Neutrophil (primary cell): ENCODE measurements around the gene PEX5.

ENCODE experiments used
- H3K27ac ChIP-seq: fragments of 200-600 bp; sonication (generic); 2 replicates; pipeline ENCODE4 v1.5.1; 2016; ENCODE audit warnings: mild to moderate bottlenecking, moderate library complexity
- H3K27me3 ChIP-seq: fragments of 200-600 bp; sonication (generic); 2 replicates; pipeline ENCODE4 v1.6.0; 2016; ENCODE audit warnings: mild to moderate bottlenecking
- H3K36me3 ChIP-seq: fragments of 200-600 bp; sonication (generic); 2 replicates; pipeline ENCODE4 v1.5.1; 2017
- H3K4me1 ChIP-seq, 2 experiments: fragments of 200-600 bp in 1 of 2; sonication (generic) in 1 of 2; 1 replicate in 1 of 2; 2 replicates in 1 of 2; pipeline versions ENCODE4 v1.5.1 to v1.6.1; 2013 to 2016; ENCODE audit warnings: low read depth in 1 of 2, low read length in 1 of 2, mild to moderate bottlenecking in 1 of 2, moderate library complexity in 1 of 2; ENCODE audit not compliant: control insufficient read depth in 1 of 2, insufficient read depth in 1 of 2
- H3K4me3 ChIP-seq, 2 experiments: fragments of 200-600 bp in 1 of 2; sonication (generic) in 1 of 2; 1 replicate in 1 of 2; 2 replicates in 1 of 2; pipeline ENCODE4 v1.5.1; 2013 to 2016; ENCODE audit warnings: low read depth in 1 of 2, low read length in 1 of 2, mild to moderate bottlenecking in 1 of 2, moderate library complexity in 1 of 2
- H3K9me3 ChIP-seq: fragments of 200-600 bp; sonication (generic); 2 replicates; pipeline ENCODE4 v1.5.1; 2016
- TF ChIP-seq, protein P1 (sequence below): fragments of 200-600 bp; sonication (generic); IDR thresholded peaks from 2 replicates; pipeline ENCODE4 v1.5.1; 2016; ENCODE audit warnings: antibody characterized with exemption

PEX5 gene

DNA sequence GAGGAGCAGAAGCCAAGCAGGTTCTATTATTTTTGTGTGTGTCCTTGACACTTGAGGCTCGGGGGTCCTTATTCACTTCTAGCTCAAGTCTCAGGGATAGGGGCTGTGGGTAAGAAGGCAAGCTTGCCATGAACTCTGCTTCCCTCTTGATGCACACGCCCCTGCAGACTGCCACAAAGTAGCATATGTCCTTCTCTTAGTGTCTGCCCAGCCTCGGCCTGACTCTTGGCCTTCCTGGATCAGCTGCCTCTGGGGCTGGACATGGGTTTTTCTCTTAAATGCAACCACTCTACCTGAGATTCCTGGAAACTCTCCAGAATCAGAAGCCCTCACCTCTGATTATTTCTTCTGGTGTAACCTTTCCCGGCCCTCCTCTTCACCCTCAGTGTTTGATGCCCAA is 28.2 kb upstream of the PEX5 start:
- TF ChIP-seq, protein P1, sequence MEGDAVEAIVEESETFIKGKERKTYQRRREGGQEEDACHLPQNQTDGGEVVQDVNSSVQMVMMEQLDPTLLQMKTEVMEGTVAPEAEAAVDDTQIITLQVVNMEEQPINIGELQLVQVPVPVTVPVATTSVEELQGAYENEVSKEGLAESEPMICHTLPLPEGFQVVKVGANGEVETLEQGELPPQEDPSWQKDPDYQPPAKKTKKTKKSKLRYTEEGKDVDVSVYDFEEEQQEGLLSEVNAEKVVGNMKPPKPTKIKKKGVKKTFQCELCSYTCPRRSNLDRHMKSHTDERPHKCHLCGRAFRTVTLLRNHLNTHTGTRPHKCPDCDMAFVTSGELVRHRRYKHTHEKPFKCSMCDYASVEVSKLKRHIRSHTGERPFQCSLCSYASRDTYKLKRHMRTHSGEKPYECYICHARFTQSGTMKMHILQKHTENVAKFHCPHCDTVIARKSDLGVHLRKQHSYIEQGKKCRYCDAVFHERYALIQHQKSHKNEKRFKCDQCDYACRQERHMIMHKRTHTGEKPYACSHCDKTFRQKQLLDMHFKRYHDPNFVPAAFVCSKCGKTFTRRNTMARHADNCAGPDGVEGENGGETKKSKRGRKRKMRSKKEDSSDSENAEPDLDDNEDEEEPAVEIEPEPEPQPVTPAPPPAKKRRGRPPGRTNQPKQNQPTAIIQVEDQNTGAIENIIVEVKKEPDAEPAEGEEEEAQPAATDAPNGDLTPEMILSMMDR, result no peak
- no peak overlapping the region for H3K27ac ChIP-seq
- H3K4me3 ChIP-seq, result no peak overlapping the region
- H3K9me3 ChIP-seq, result no peaks in the 10 kb centered on the region
- peaks cover 20% of the 10 kb centered on the region for H3K36me3 ChIP-seq
- peaks cover 34% of the 10 kb centered on the region for H3K27me3 ChIP-seq
- no peaks in the 10 kb centered on the region for H3K4me1 ChIP-seq

- H3K9me3 ChIP-seq, result no peaks in the 10 kb centered on the region
- H3K27me3 ChIP-seq, result peaks cover 34% of the 10 kb centered on the region
- no peak overlapping the region for H3K4me3 ChIP-seq
- no peak overlapping the region for H3K27ac ChIP-seq
- TF ChIP-seq, protein P1, result no peak
- H3K4me1 ChIP-seq, result no peaks in the 10 kb centered on the region
- H3K36me3 ChIP-seq, result peaks cover 16% of the 10 kb centered on the region
Observed at GRCh38 chr12:7161811-7162210, 27.7 kb upstream of the PEX5 start.

DNA sequence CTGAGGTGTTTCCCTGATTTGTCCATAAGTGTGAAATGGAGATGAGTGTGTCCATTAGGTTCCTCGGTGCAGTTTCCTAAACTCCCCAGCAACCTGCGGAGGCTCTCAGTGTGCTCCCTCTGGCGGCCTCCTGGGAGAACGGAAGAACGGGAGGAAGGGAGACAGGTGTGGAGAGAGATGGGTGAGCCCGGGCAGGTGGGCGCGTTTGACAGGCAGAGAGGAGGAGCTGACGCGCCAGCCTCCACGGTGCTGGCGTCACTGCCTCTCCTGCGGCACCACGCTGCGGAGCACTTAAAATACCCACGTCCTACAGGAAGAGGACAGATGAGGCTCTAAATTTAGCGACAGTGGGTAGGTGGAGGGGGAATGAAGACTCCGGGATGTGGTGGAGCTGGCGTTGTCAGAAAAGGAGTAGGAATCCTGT is 26.8 kb upstream of the PEX5 start:
- Histone ChIP-seq H3K4me1 (no peaks in the 10 kb centered on the region), H3K36me3 (peaks cover 8% of the 10 kb centered on the region), H3K27ac (no peak overlapping the region), H3K27me3 (peaks cover 34% of the 10 kb centered on the region), H3K9me3 (no peaks in the 10 kb centered on the region), H3K4me3 (no peak overlapping the region)
- TF ChIP-seq, protein P1, result no peak

- TF ChIP-seq, protein P1, result no peak
- no peak overlapping the region for H3K4me3 ChIP-seq
- peaks cover 9% of the 10 kb centered on the region for H3K9me3 ChIP-seq
- no peaks in the 10 kb centered on the region for H3K4me1 ChIP-seq
- peaks cover 8% of the 10 kb centered on the region for H3K27me3 ChIP-seq
- no peaks in the 10 kb centered on the region for H3K36me3 ChIP-seq
- no peak overlapping the region for H3K27ac ChIP-seq
Observed at GRCh38 chr12:7169951-7170350, 19.5 kb upstream of the PEX5 start.

- Histone ChIP-seq H3K9me3 (peaks cover 9% of the 10 kb centered on the region), H3K4me3 (no peak overlapping the region), H3K36me3 (no peaks in the 10 kb centered on the region)
Observed at GRCh38 chr12:7171854-7172253, 17.6 kb upstream of the PEX5 start.

More at GRCh38 chr12:7171854-7172253, 17.6 kb upstream of the PEX5 start:
- peaks cover 8% of the 10 kb centered on the region for H3K27me3 ChIP-seq
- peaks cover 4% of the 10 kb centered on the region in 2 experiments for H3K4me1 ChIP-seq
- no peak overlapping the region for H3K27ac ChIP-seq
- TF ChIP-seq, protein P1, result no peak
